DOHH2 (cell line): ENCODE data around the gene ZMYND8.
"Not testable (repeated sequence)": the region's sequence is repeated elsewhere in the genome, so short reads cannot be mapped to it uniquely, and the experiment has no call there.

Source experiments
- H3F3A ChIP-seq: fragments of 200-600 bp; sonication (generic), shearing (Covaris generic); 2 replicates; pipeline ENCODE4 v1.6.0; 2016; ENCODE audit warnings: antibody characterized with exemption, mild to moderate bottlenecking; ENCODE audit not compliant: control insufficient read depth, insufficient read depth
- H3K27ac ChIP-seq: fragments of 200-600 bp; sonication (generic); 2 replicates; pipeline ENCODE4 v1.5.1; 2014; ENCODE audit warnings: low read depth, mild to moderate bottlenecking, low read length, moderate library complexity
- H3K27me3 ChIP-seq: fragments of 200-600 bp; sonication (generic); 2 replicates; pipeline ENCODE4 v1.6.1; 2014; ENCODE audit warnings: mild to moderate bottlenecking, low read length, mixed read lengths; ENCODE audit not compliant: control insufficient read depth
- H3K36me3 ChIP-seq: fragments of 200-600 bp; sonication (generic); 2 replicates; pipeline ENCODE4 v1.6.1; 2014; ENCODE audit warnings: mild to moderate bottlenecking, low read length, moderate library complexity, mixed read lengths; ENCODE audit not compliant: control insufficient read depth
- H3K4me1 ChIP-seq: fragments of 200-600 bp; sonication (generic); 2 replicates; pipeline ENCODE4 v1.6.1; 2014; ENCODE audit warnings: mild to moderate bottlenecking, low read length, mixed read lengths; ENCODE audit not compliant: control insufficient read depth
- H3K4me2 ChIP-seq: fragments of 200-600 bp; sonication (generic); 2 replicates; pipeline ENCODE4 v1.6.0; 2014; ENCODE audit warnings: mild to moderate bottlenecking, low read length, moderate library complexity
- H3K4me3 ChIP-seq: fragments of 200-600 bp; sonication (generic); 2 replicates; pipeline ENCODE4 v1.5.1; 2014; ENCODE audit warnings: mild to moderate bottlenecking, low read length, mixed read lengths
- H3K79me2 ChIP-seq: fragments of 200-600 bp; sonication (generic); 2 replicates; pipeline ENCODE4 v1.6.1; 2014; ENCODE audit warnings: mild to moderate bottlenecking, low read length, mixed read lengths; ENCODE audit not compliant: control insufficient read depth
- H3K9me2 ChIP-seq: fragments of 200-600 bp; sonication (generic); replicated peaks from 2 replicates; pipeline ENCODE4 v1.6.1; 2014; ENCODE audit warnings: mild to moderate bottlenecking, low read length, mixed read lengths; ENCODE audit not compliant: control insufficient read depth
- H3K9me3 ChIP-seq: fragments of 200-600 bp; sonication (generic); 2 replicates; pipeline ENCODE4 v1.6.1; 2014; ENCODE audit warnings: antibody characterized with exemption, low read length, mixed read lengths; ENCODE audit not compliant: control insufficient read depth, insufficient read depth
- H4K20me1 ChIP-seq: fragments of 200-600 bp; sonication (generic); 2 replicates; pipeline ENCODE4 v1.6.0; 2014; ENCODE audit warnings: low read depth, mild to moderate bottlenecking, antibody characterized with exemption, low read length, moderate library complexity; ENCODE audit not compliant: control insufficient read depth, insufficient read depth
- CTCF ChIP-seq: fragments of 200-600 bp; sonication (generic); IDR thresholded peaks from one replicate; pipeline ENCODE4 v1.5.1; 2014; ENCODE audit warnings: antibody characterized with exemption, mild to moderate bottlenecking, low read depth, low read length; ENCODE audit not compliant: poor library complexity, severe bottlenecking
- EZH2phosphoT487 ChIP-seq: fragments of 200-600 bp; sonication (generic); IDR thresholded peaks from 2 replicates; pipeline ENCODE4 v1.6.1; 2017; ENCODE audit warnings: borderline replicate concordance, mild to moderate bottlenecking, antibody characterized with exemption, low read length, moderate library complexity, mixed read lengths

ZMYND8 gene

GRCh38 chr20:47248448-47248966, 108.0 kb downstream of the ZMYND8 start:
- H3F3A ChIP-seq: no peaks in the 10 kb centered on the region
- no peak overlapping the region for H3K4me2 ChIP-seq
- H3K36me3 ChIP-seq: peaks cover 90% of the 10 kb centered on the region
- peaks cover 19% of the 10 kb centered on the region for H3K79me2 ChIP-seq
- TF ChIP-seq EZH2phosphoT487: no peak
- no peak for TF ChIP-seq CTCF
- H3K4me1 ChIP-seq: peaks cover 15% of the 10 kb centered on the region
- H4K20me1 ChIP-seq: no peaks in the 10 kb centered on the region
- H3K27ac ChIP-seq: no peak overlapping the region
- H3K9me2 ChIP-seq: no peaks in the 10 kb centered on the region
- no peak overlapping the region for H3K4me3 ChIP-seq
- H3K27me3 ChIP-seq: no peaks in the 10 kb centered on the region
- no peaks in the 10 kb centered on the region for H3K9me3 ChIP-seq

GRCh38 chr20:47247972-47248371, 108.5 kb downstream of the ZMYND8 start:
- H3K36me3 ChIP-seq: peaks cover 91% of the 10 kb centered on the region
- no peaks in the 10 kb centered on the region for H3F3A ChIP-seq
- H4K20me1 ChIP-seq: no peaks in the 10 kb centered on the region
- no peak overlapping the region for H3K27ac ChIP-seq
- H3K9me2 ChIP-seq: no peaks in the 10 kb centered on the region
- no peaks in the 10 kb centered on the region for H3K27me3 ChIP-seq
- no peaks in the 10 kb centered on the region for H3K9me3 ChIP-seq
- H3K4me3 ChIP-seq: no peak overlapping the region
- peaks cover 10% of the 10 kb centered on the region for H3K4me1 ChIP-seq
- no peak for TF ChIP-seq EZH2phosphoT487
- TF ChIP-seq CTCF: no peak
- peaks cover 21% of the 10 kb centered on the region for H3K79me2 ChIP-seq
- H3K4me2 ChIP-seq: no peak overlapping the region

GRCh38 chr20:47246061-47246777, 110.3 kb downstream of the ZMYND8 start:
- H3K79me2 ChIP-seq: peaks cover 25% of the 10 kb centered on the region
- no peak overlapping the region for H3K27ac ChIP-seq
- no peaks in the 10 kb centered on the region for H3F3A ChIP-seq
- no peaks in the 10 kb centered on the region for H3K9me3 ChIP-seq
- TF ChIP-seq CTCF (no peak), EZH2phosphoT487 (no peak)
- no peaks in the 10 kb centered on the region for H3K27me3 ChIP-seq
- peaks cover 90% of the 10 kb centered on the region for H3K36me3 ChIP-seq
- no peaks in the 10 kb centered on the region for H3K4me1 ChIP-seq
- no peaks in the 10 kb centered on the region for H3K9me2 ChIP-seq
- no peaks in the 10 kb centered on the region for H4K20me1 ChIP-seq
- H3K4me2 ChIP-seq: no peak overlapping the region
- H3K4me3 ChIP-seq: no peak overlapping the region

- H3K36me3 ChIP-seq: peaks cover 80% of the 10 kb centered on the region
These were observed 111.3 kb downstream of the ZMYND8 start for GRCh38 chr20:47245166-47245565.

More at GRCh38 chr20:47245166-47245565, 111.3 kb downstream of the ZMYND8 start:
- H4K20me1 ChIP-seq, H3F3A ChIP-seq, H3K4me1 ChIP-seq, H3K27me3 ChIP-seq, H3K9me2 ChIP-seq, H3K9me3 ChIP-seq, H3K27ac ChIP-seq, H3K4me2 ChIP-seq, H3K4me3 ChIP-seq: not testable (repeated sequence)
- H3K79me2 ChIP-seq: peaks cover 25% of the 10 kb centered on the region
